Breast epithelium (tissue), 3 donors: ENCODE measurements around the gene MCRIP2.

Experiments used
- POLR2A ChIP-seq: fragments of 450-650 bp; IDR thresholded peaks from one replicate; pipeline ENCODE4 v1.6.1; 2016; ENCODE audit warnings: antibody characterized with exemption, mild to moderate bottlenecking, moderate library complexity
- POLR2AphosphoS5 ChIP-seq, 3 donors: sonication (generic); formaldehyde crosslinking; IDR thresholded peaks; one replicate each; pipeline ENCODE4 v1.6.1; 2017; ENCODE audit warnings: antibody characterized with exemption in 3 of 3
- TF ChIP-seq, protein P1 (sequence below), 3 donors: fragments of 450-650 bp; IDR thresholded peaks; one replicate each; pipeline ENCODE4 v1.5.1; 2016 to 2017; ENCODE audit warnings: antibody characterized with exemption in 3 of 3, mild to moderate bottlenecking in 3 of 3, moderate library complexity in 3 of 3

DNA sequence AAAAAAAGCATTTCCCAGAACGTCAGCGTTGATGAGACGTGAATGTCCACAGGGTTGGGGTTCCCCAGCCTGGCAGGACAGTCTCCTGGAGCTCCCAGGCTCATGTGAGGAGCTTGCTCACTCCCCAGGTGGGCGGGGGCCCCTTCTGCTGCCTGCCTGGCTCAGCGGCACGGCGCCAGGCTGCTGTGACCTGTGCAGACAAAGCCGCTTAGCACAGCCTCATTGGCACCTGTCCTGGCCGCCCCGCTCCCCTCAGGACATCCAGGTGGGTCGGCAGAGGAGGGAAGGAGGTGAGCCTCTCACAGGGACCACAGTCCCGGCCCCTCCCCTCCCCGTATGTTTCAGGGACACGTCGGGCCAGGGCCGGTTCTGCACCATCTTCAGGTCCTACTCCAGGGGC is 23.8 kb upstream of the MCRIP2 start:
- TF ChIP-seq, protein P1, sequence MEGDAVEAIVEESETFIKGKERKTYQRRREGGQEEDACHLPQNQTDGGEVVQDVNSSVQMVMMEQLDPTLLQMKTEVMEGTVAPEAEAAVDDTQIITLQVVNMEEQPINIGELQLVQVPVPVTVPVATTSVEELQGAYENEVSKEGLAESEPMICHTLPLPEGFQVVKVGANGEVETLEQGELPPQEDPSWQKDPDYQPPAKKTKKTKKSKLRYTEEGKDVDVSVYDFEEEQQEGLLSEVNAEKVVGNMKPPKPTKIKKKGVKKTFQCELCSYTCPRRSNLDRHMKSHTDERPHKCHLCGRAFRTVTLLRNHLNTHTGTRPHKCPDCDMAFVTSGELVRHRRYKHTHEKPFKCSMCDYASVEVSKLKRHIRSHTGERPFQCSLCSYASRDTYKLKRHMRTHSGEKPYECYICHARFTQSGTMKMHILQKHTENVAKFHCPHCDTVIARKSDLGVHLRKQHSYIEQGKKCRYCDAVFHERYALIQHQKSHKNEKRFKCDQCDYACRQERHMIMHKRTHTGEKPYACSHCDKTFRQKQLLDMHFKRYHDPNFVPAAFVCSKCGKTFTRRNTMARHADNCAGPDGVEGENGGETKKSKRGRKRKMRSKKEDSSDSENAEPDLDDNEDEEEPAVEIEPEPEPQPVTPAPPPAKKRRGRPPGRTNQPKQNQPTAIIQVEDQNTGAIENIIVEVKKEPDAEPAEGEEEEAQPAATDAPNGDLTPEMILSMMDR (IDR thresholded peaks at IDR 0.05), result no peak
- no peak for TF ChIP-seq POLR2A
- TF ChIP-seq POLR2AphosphoS5 (IDR thresholded peaks at IDR 0.05), result no peak
